Measurements from ENCODE around the gene RPS27L. TPM values are rescaled to one million over a fixed set of nuclear protein-coding genes. Genes with fewer than 3 reads are reported as not detected.
A peak's percentile ranks its signal among the peaks of the same experiment; 100 is the strongest.

The RPS27L gene
- total and polyA plus RNA-seq, 2 experiments from 2014 or later: 85.9 to 1,011 TPM

DNA sequence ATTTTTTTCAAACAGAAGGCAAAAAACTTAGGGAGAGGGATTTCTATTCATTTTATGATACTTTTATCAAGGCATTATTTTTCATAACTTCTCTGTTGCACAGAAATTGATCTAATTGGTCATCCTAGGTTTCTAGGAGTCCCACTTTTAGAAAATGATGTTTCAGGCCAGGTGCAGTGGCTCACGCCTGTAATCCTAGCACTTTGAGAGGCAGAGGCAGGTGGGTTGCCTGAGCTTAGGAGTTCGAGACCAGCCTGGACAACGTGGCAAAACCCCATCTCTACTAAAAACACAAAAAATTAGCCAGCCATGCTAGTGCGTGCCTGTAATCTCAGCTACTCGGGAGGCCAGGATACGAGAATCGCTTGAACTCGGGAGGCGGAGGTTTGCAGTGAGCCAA, 32.8 kb downstream of the RPS27L start:
- H3K27ac ChIP-seq (ENCODE audit: low read depth): no peak overlapping the region
- DNase-seq (ENCODE audit: low spot score): no peak
- TF ChIP-seq, protein P1, sequence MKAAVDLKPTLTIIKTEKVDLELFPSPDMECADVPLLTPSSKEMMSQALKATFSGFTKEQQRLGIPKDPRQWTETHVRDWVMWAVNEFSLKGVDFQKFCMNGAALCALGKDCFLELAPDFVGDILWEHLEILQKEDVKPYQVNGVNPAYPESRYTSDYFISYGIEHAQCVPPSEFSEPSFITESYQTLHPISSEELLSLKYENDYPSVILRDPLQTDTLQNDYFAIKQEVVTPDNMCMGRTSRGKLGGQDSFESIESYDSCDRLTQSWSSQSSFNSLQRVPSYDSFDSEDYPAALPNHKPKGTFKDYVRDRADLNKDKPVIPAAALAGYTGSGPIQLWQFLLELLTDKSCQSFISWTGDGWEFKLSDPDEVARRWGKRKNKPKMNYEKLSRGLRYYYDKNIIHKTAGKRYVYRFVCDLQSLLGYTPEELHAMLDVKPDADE (IDR thresholded peaks at IDR 0.05): no peak
- no peak for TF ChIP-seq JUNB (IDR thresholded peaks at IDR 0.05; ENCODE audit: unreplicated experiment)
- TF ChIP-seq EZH2 (IDR thresholded peaks at IDR 0.05; ENCODE audit: low read depth, unreplicated experiment): no peak

DNA sequence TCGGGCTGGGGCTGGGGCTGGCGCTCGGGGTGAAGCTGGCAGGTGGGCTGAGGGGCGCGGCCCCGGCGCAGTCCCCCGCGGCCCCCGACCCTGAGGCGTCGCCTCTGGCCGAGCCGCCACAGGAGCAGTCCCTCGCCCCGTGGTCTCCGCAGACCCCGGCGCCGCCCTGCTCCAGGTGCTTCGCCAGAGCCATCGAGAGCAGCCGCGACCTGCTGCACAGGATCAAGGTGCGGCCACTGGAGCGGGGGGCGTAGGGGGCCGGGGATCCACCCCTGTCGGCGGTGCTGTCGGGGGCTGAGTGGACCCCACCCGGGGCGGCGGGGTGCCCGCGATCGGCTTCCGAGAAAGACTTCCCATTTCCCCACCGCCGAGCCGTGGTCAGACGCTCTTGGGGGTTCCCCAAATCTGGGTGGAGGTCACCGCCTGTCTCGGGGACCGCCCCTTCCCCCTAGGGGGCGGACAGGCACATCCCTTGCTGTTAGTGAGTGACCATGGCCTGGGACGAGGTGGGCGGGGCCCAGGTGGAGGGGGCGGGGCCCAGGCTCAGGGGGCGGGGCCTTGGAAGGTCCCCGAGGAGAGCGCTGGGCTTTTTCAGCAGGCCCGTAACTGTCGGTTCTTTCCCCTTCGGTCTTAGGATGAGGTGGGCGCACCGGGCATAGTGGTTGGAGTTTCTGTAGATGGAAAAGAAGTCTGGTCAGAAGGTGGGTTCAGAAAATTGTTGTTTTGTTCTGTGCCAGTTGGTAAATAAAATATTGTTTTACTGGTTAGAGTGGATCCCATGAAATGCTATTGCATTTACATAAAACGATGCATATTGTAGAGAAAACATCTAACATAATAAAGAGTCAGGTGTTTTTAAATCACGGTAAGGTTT, 35.0 kb downstream of the RPS27L start:
- Mint-ChIP-seq H3K9me3 (peaks cover 5% of the 10 kb centered on the region; the same call in 2 of the 3 replicates), H3K4me1 (peaks cover 5% of the 10 kb centered on the region; the same call in 2 of the 3 replicates), H3K4me3 (peak overlapping the region; percentile 79), H3K27me3 (ENCODE audit: insufficient read depth, low read depth, poor library complexity) (peaks cover 1% of the 10 kb centered on the region), H3K27ac (no peak overlapping the region), H3K36me3 (ENCODE audit: low read depth) (no peaks in the 10 kb centered on the region; the same call in 2 of the 3 replicates)
- Histone ChIP-seq H3K4me2 (peak overlapping the region; percentile 91), H3K4me1 (ENCODE audit: insufficient read depth) (peaks cover 8% of the 10 kb centered on the region; the same call in 1 of the 2 replicates), H3K79me2 (replicated peaks; ENCODE audit: insufficient read depth) (0 out of 2 replicates have a peak, but pooled peaks cover 4% of the 10 kb centered on the region), H3K36me3 (ENCODE audit: insufficient read depth) (no peaks in the 10 kb centered on the region), H3K27me3 (ENCODE audit: insufficient read depth) (no peaks in the 10 kb centered on the region), H3K27ac (ENCODE audit: low read depth) (no peak overlapping the region), H3K4me3 (peak overlapping the region; percentile 73), H4K20me1 (replicated peaks; ENCODE audit: insufficient read depth) (0 out of 2 replicates have a peak, but pooled peaks cover 3% of the 10 kb centered on the region), H3K9me2 (ENCODE audit: insufficient read depth) (no peaks in the 10 kb centered on the region), H2AFZ (peak overlapping the region; percentile 90), H3F3A (replicated peaks; ENCODE audit: low read depth) (0 out of 2 replicates have a peak, but pooled peaks cover 3% of the 10 kb centered on the region)
- peak; percentile 85 for DNase-seq (ENCODE audit: low spot score)
- peak; percentile 91 for ATAC-seq
- TF ChIP-seq, protein P2, sequence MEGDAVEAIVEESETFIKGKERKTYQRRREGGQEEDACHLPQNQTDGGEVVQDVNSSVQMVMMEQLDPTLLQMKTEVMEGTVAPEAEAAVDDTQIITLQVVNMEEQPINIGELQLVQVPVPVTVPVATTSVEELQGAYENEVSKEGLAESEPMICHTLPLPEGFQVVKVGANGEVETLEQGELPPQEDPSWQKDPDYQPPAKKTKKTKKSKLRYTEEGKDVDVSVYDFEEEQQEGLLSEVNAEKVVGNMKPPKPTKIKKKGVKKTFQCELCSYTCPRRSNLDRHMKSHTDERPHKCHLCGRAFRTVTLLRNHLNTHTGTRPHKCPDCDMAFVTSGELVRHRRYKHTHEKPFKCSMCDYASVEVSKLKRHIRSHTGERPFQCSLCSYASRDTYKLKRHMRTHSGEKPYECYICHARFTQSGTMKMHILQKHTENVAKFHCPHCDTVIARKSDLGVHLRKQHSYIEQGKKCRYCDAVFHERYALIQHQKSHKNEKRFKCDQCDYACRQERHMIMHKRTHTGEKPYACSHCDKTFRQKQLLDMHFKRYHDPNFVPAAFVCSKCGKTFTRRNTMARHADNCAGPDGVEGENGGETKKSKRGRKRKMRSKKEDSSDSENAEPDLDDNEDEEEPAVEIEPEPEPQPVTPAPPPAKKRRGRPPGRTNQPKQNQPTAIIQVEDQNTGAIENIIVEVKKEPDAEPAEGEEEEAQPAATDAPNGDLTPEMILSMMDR (conservative IDR thresholded peaks at IDR 0.05; ENCODE audit: low read depth in 2 of 2): peak; percentile 21 to 24; a peak in 2 of 4 replicates
- TF ChIP-seq POLR2AphosphoS5 (IDR thresholded peaks at IDR 0.05; ENCODE audit: low read depth) (0 out of 2 replicates have a peak, but pooled peaks have one; percentile 11), ZNF114 (CRISPR knock-in tag; IDR thresholded peaks at IDR 0.05) (no peak)

More for the DNA sequence above, 32.8 kb downstream of the RPS27L start:
- Histone ChIP-seq H3F3A (replicated peaks; ENCODE audit: low read depth) (0 out of 2 replicates have a peak, but pooled peaks cover 3% of the 10 kb centered on the region), H3K4me2 (no peak overlapping the region), H4K20me1 (replicated peaks; ENCODE audit: insufficient read depth) (0 out of 2 replicates have a peak, but pooled peaks cover 3% of the 10 kb centered on the region), H2AFZ (no peak overlapping the region), H3K27me3 (ENCODE audit: insufficient read depth) (no peaks in the 10 kb centered on the region), H3K79me2 (replicated peaks; ENCODE audit: insufficient read depth) (0 out of 2 replicates have a peak, but pooled peaks cover 4% of the 10 kb centered on the region), H3K4me3 (no peak overlapping the region), H3K4me1 (ENCODE audit: insufficient read depth) (peaks cover 8% of the 10 kb centered on the region; the same call in 1 of the 2 replicates), H3K9me2 (ENCODE audit: insufficient read depth) (no peaks in the 10 kb centered on the region), H3K36me3 (ENCODE audit: insufficient read depth) (no peaks in the 10 kb centered on the region; the same call in 1 of the 2 replicates)
- ATAC-seq: no peak
- Mint-ChIP-seq H3K27me3 (ENCODE audit: insufficient read depth, low read depth, poor library complexity) (peaks cover 1% of the 10 kb centered on the region), H3K4me3 (no peak overlapping the region), H3K27ac (no peak overlapping the region), H3K9me3 (peaks cover 4% of the 10 kb centered on the region; the same call in 2 of the 3 replicates), H3K4me1 (peaks cover 5% of the 10 kb centered on the region; the same call in 2 of the 3 replicates), H3K36me3 (ENCODE audit: low read depth) (no peaks in the 10 kb centered on the region; the same call in 2 of the 3 replicates)

Data from GM23338 (cell line).